Measurements from ENCODE around the gene CDHR3. TPM values are rescaled to one million over a fixed set of nuclear protein-coding genes. Genes with fewer than 3 reads are reported as not detected.

Gene CDHR3
- total RNA-seq, 1 experiment from 2014 or later: 3.3 TPM

DNA sequence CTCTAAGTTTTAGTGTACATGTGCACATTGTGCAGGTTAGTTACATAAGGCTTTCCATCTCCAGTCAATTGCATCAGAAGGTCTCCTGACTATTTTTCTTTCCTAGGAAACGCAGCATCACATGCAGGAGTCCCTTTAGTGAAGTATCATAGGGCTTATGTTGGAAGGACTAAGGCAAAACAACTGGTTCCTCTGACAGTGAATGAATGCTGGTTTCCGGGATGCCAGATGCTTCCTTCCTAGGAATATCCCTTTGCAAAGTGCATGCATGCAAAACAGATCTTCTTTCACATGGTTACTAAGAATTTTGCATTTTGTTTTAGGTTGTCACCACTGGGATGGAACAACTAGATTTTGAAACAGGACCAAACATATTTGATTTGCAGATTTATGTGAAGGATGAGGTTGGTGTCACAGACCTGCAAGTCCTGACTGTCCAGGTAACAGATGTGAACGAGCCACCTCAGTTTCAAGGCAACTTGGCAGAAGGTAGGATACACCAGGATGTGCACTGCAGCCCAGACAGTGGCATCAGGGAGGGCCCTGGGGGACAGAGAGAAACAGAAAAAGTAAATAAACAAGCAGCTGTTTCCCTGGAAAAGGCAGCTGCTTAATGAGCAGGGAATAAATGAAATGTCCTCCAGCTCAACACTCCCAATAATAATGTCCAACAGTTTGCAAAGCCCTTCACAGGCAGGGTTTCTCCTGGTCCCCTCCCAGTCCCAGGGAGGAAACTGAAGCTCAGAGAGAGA, 17.8 kb downstream of the CDHR3 start:
- no peak overlapping the region for H2BK12ac ChIP-seq (ENCODE audit: insufficient read length, low read depth, low read length)

More for the DNA sequence above, 17.8 kb downstream of the CDHR3 start:
- Histone ChIP-seq H4K91ac (ENCODE audit: insufficient read length, low read depth, low read length) (no peak overlapping the region), H2BK20ac (ENCODE audit: low read depth, low read length, poor library complexity, severe bottlenecking) (no peak overlapping the region), H4K20me1 (ENCODE audit: control insufficient read depth, insufficient read depth, insufficient read length) (no peaks in the 10 kb centered on the region), H4K8ac (replicated peaks; ENCODE audit: insufficient read length, low read depth, low read length) (no peak overlapping the region), H3K23me2 (ENCODE audit: insufficient read length, low read depth, low read length, poor library complexity, severe bottlenecking) (no peaks in the 10 kb centered on the region), H3K4ac (ENCODE audit: low read depth, low read length) (no peak overlapping the region), H3K18ac (ENCODE audit: insufficient read length, low read depth, low read length) (no peak overlapping the region), H3T11ph (ENCODE audit: low read length) (no peak overlapping the region), H3K79me1 (ENCODE audit: insufficient read depth, low read depth, low read length, poor library complexity, severe bottlenecking) (no peaks in the 10 kb centered on the region), H3K4me2 (ENCODE audit: insufficient read depth, insufficient read length, low read length) (no peak overlapping the region), H3K27ac (ENCODE audit: insufficient read length, low read depth, low read length) (no peak overlapping the region), H3K23ac (ENCODE audit: insufficient read length, low read depth, low read length) (no peak overlapping the region), H3K56ac (ENCODE audit: insufficient read length, low read depth, low read length) (no peak overlapping the region), H2AK5ac (ENCODE audit: insufficient read length, low read length) (no peak overlapping the region), H4K5ac (ENCODE audit: insufficient read length, low read depth, low read length) (no peak overlapping the region), H3K9me3 (ENCODE audit: control insufficient read depth, low read depth, low read length) (no peaks in the 10 kb centered on the region), H2AFZ (ENCODE audit: low read length) (no peak overlapping the region), H2BK120ac (ENCODE audit: low read depth, low read length, poor library complexity, severe bottlenecking) (no peak overlapping the region), H2BK15ac (ENCODE audit: low read depth, low read length) (no peak overlapping the region), H3K14ac (ENCODE audit: insufficient read depth, low read length) (no peak overlapping the region), H2BK5ac (ENCODE audit: insufficient read length, low read length) (no peak overlapping the region), H3K4me1 (ENCODE audit: insufficient read depth, low read length) (peaks cover 2% of the 10 kb centered on the region; the same call in 1 of the 2 replicates), H3K27me3 (ENCODE audit: insufficient read depth, low read length) (no peaks in the 10 kb centered on the region), H3K9ac (ENCODE audit: extremely low read depth, insufficient read length, low read length) (no peak overlapping the region), H3K79me2 (ENCODE audit: insufficient read depth, low read length) (no peaks in the 10 kb centered on the region)
- no peaks in the 10 kb centered on the region; the same call in 1 of the 2 replicates for H3K27me3 Mint-ChIP-seq (ENCODE audit: low read depth)
- H3K9me3 Mint-ChIP-seq: no peaks in the 10 kb centered on the region; a peak in 1 of 5 replicates
- H3K4me3 Mint-ChIP-seq: no peak overlapping the region
- H3K27ac Mint-ChIP-seq: no peak overlapping the region
- TF ChIP-seq, protein P1, sequence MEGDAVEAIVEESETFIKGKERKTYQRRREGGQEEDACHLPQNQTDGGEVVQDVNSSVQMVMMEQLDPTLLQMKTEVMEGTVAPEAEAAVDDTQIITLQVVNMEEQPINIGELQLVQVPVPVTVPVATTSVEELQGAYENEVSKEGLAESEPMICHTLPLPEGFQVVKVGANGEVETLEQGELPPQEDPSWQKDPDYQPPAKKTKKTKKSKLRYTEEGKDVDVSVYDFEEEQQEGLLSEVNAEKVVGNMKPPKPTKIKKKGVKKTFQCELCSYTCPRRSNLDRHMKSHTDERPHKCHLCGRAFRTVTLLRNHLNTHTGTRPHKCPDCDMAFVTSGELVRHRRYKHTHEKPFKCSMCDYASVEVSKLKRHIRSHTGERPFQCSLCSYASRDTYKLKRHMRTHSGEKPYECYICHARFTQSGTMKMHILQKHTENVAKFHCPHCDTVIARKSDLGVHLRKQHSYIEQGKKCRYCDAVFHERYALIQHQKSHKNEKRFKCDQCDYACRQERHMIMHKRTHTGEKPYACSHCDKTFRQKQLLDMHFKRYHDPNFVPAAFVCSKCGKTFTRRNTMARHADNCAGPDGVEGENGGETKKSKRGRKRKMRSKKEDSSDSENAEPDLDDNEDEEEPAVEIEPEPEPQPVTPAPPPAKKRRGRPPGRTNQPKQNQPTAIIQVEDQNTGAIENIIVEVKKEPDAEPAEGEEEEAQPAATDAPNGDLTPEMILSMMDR (conservative IDR thresholded peaks at IDR 0.05): no peak
- H3K36me3 Mint-ChIP-seq (ENCODE audit: insufficient read depth in 1 of 3, low read depth in 3 of 3): peaks cover 0 to 3% (median 0%) of the 10 kb centered on the region in 3 experiments; a peak in 1 of 7 replicates
- peaks cover 39 to 43% of the 10 kb centered on the region in 2 experiments for H3K4me1 Mint-ChIP-seq
- no CpG with 5 or more reads among the region's 3 CpGs for WGBS (ENCODE audit: extremely low coverage, insufficient read length, low lambda C conversion rate)
- no peak for DNase-seq

Data from H9 (cell line).